ENCODE measurements around the gene CCND1. TPM values are rescaled to one million over a fixed set of nuclear protein-coding genes. Genes with fewer than 3 reads are reported as not detected.

Gene CCND1
- total and polyA plus RNA-seq, 10 of the 15 experiments (the other 5 are each of a cell fraction or from before 2014, with no cell fraction given): 0.09 to 6.6 (median 0.59) TPM; not detected in 2

GRCh38 chr11:69662021-69662698, 21.2 kb downstream of the CCND1 start:
- no peak overlapping the region for H3K4me2 ChIP-seq (ENCODE audit: control insufficient read depth, insufficient read depth)
- POLR2A ChIA-PET: no interaction called here

More at GRCh38 chr11:69662021-69662698, 21.2 kb downstream of the CCND1 start:
- no peak overlapping the region for H3K4me3 ChIP-seq
- FAIRE-seq (no peak), DNase-seq (ENCODE audit: low read depth, low spot score) (no peak), ATAC-seq (no peak)
- TF ChIP-seq MEF2A (IDR thresholded peaks at IDR 0.05; ENCODE audit: insufficient read depth, low read depth, low read length) (no peak), CTCF (IDR thresholded peaks at IDR 0.05 in 2 of 3, conservative IDR thresholded peaks at IDR 0.05 in 1 of 3; ENCODE audit: control insufficient read depth in 2 of 3, extremely low read depth in 1 of 3, insufficient read depth in 1 of 3, low read depth in 3 of 3, low read length in 3 of 3) (peak in 1 of 3 experiments; percentile 15; a peak in 2 of 6 replicates), CEBPZ (IDR thresholded peaks at IDR 0.05; ENCODE audit: low read depth, low read length) (no peak), BCL3 (IDR thresholded peaks at IDR 0.05; ENCODE audit: borderline replicate concordance, insufficient read depth, low read depth, low read length, poor library complexity, severe bottlenecking) (no peak)
- no peaks in the 10 kb centered on the region for H3K79me2 ChIP-seq (ENCODE audit: control insufficient read depth, insufficient read depth, low read length)
- ChIA-PET RAD21 (ENCODE audit: unreplicated experiment) (no interaction called here), SMC1A (ENCODE audit: uncharacterized antibody, unreplicated experiment) (interaction anchor here (2.6 kb wide), 1 partner anchor 9 kb away, joined by 6 read pairs; no protein-coding TSS in a partner anchor), CTCF (interaction anchor here (2.2 kb wide), 1 partner anchor 561 kb away, joined by 5 read pairs; no protein-coding TSS in a partner anchor)
- WGBS (ENCODE audit: insufficient coverage, insufficient replicate concordance, low lambda C conversion rate, missing lambda C conversion rate): 74% methylated on average over 16 of the region's 16 CpGs
- no peak overlapping the region for H3K9ac ChIP-seq (ENCODE audit: control insufficient read depth, insufficient read depth, low read length)
- no peaks in the 10 kb centered on the region for H3K9me3 ChIP-seq (replicated peaks; ENCODE audit: control insufficient read depth, insufficient read depth, low read length)
- peaks cover 3% of the 10 kb centered on the region; the same call in 1 of the 2 replicates for H4K20me1 ChIP-seq (ENCODE audit: control insufficient read depth, insufficient read depth)
- H3K27me3 ChIP-seq (replicated peaks in 1 of 2; ENCODE audit: control insufficient read depth in 2 of 2, insufficient read depth in 2 of 2, low read length in 1 of 2): no peaks in the 10 kb centered on the region
- no peak overlapping the region for H2AFZ ChIP-seq (ENCODE audit: control insufficient read depth, low read depth, low read length)
- H3K27ac ChIP-seq (ENCODE audit: control insufficient read depth, insufficient read depth): no peak overlapping the region
- intact Hi-C loops (cut with micrococcal nuclease; ENCODE audit: unreplicated experiment): no loop called here
- no peaks in the 10 kb centered on the region for H3K4me1 ChIP-seq (ENCODE audit: control insufficient read depth, insufficient read depth, low read length)
- in situ Hi-C loops (cut with MboI): loop anchor here (10.0 kb wide), 1 partner anchor 557 kb away; no protein-coding TSS in a partner anchor
- no TSS peak for BruUV-seq (replicated peaks)
- H3K36me3 ChIP-seq (ENCODE audit: control insufficient read depth in 2 of 2, insufficient read depth in 2 of 2, low read length in 1 of 2): peaks cover 0 to 4% of the 10 kb centered on the region in 2 experiments; a peak in 2 of 4 replicates
